ENCODE measurements around the gene TEX2. TPM values are rescaled to one million over a fixed set of nuclear protein-coding genes. Genes with fewer than 3 reads are reported as not detected.

The TEX2 gene
- total and polyA plus RNA-seq, 2 of the 13 experiments (the other 11 are each of a cell fraction or from before 2014, with no cell fraction given), result 21.4 to 37.7 TPM

DNA sequence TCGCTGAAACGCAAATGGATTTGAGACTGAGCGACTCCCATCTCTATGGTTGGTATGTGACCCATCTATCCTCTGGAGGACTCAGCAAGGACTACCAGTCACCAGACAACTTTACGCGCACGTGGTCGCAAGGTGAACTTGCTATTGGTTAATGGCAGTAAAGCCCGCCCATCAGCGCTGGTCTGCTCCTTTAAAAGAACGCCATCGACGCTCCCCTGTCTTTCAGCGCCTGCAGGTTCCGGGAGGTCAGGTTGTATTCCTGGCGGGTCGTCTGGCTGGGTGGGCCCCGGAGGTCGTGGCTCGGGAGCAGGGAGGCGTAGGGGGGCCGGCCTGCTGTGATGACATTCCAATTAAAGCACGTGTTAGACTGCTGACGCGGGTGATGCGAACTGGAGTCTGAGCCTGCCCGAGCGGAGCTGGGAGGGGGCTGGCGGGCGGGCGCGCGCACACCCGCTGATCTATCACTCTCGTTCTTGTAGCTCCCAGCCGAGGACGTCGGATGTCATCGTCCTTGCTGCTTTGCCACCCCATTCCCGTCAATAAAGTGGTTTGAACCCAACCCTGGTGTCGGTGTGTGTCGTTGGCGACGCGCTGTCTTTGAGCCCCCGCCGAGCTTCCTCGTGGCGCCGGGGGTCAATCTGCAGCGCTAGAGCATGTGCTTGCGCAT is 117.2 kb downstream of the TEX2 start (continued):
- no peak; the same call in 1 of the 2 replicates for TF ChIP-seq SRY (CRISPR knock-in tag; IDR thresholded peaks at IDR 0.05)
- TF ChIP-seq, protein P1, sequence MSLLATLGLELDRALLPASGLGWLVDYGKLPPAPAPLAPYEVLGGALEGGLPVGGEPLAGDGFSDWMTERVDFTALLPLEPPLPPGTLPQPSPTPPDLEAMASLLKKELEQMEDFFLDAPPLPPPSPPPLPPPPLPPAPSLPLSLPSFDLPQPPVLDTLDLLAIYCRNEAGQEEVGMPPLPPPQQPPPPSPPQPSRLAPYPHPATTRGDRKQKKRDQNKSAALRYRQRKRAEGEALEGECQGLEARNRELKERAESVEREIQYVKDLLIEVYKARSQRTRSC (CRISPR knock-in tag; IDR thresholded peaks at IDR 0.05; ENCODE audit: low read depth), result no peak
- no peak for TF ChIP-seq MAFK (conservative IDR thresholded peaks at IDR 0.05 in 1 of 2, IDR thresholded peaks at IDR 0.05 in 1 of 2; ENCODE audit: low read length in 2 of 2)
- TF ChIP-seq ZNF33A (CRISPR knock-in tag; IDR thresholded peaks at IDR 0.05; ENCODE audit: borderline replicate concordance), result peak; percentile 99; the same call in 1 of the 2 replicates
- no peak for TF ChIP-seq ZNF746 (CRISPR knock-in tag; IDR thresholded peaks at IDR 0.05)
- TF ChIP-seq, protein P2, sequence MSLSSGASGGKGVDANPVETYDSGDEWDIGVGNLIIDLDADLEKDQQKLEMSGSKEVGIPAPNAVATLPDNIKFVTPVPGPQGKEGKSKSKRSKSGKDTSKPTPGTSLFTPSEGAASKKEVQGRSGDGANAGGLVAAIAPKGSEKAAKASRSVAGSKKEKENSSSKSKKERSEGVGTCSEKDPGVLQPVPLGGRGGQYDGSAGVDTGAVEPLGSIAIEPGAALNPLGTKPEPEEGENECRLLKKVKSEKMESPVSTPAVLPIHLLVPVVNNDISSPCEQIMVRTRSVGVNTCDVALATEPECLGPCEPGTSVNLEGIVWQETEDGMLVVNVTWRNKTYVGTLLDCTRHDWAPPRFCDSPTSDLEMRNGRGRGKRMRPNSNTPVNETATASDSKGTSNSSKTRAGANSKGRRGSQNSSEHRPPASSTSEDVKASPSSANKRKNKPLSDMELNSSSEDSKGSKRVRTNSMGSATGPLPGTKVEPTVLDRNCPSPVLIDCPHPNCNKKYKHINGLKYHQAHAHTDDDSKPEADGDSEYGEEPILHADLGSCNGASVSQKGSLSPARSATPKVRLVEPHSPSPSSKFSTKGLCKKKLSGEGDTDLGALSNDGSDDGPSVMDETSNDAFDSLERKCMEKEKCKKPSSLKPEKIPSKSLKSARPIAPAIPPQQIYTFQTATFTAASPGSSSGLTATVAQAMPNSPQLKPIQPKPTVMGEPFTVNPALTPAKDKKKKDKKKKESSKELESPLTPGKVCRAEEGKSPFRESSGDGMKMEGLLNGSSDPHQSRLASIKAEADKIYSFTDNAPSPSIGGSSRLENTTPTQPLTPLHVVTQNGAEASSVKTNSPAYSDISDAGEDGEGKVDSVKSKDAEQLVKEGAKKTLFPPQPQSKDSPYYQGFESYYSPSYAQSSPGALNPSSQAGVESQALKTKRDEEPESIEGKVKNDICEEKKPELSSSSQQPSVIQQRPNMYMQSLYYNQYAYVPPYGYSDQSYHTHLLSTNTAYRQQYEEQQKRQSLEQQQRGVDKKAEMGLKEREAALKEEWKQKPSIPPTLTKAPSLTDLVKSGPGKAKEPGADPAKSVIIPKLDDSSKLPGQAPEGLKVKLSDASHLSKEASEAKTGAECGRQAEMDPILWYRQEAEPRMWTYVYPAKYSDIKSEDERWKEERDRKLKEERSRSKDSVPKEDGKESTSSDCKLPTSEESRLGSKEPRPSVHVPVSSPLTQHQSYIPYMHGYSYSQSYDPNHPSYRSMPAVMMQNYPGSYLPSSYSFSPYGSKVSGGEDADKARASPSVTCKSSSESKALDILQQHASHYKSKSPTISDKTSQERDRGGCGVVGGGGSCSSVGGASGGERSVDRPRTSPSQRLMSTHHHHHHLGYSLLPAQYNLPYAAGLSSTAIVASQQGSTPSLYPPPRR (CRISPR knock-in tag; IDR thresholded peaks at IDR 0.05; ENCODE audit: borderline replicate concordance), result peak; percentile 66; the same call in 1 of the 2 replicates
- TF ChIP-seq, protein P3, sequence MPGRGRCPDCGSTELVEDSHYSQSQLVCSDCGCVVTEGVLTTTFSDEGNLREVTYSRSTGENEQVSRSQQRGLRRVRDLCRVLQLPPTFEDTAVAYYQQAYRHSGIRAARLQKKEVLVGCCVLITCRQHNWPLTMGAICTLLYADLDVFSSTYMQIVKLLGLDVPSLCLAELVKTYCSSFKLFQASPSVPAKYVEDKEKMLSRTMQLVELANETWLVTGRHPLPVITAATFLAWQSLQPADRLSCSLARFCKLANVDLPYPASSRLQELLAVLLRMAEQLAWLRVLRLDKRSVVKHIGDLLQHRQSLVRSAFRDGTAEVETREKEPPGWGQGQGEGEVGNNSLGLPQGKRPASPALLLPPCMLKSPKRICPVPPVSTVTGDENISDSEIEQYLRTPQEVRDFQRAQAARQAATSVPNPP (CRISPR knock-in tag; IDR thresholded peaks at IDR 0.05), result peak; percentile 65; the same call in 1 of the 2 replicates
- TF ChIP-seq ZNF180 (CRISPR knock-in tag; IDR thresholded peaks at IDR 0.05; ENCODE audit: borderline replicate concordance, low read depth), result 0 out of 2 replicates have a peak, but pooled peaks have one; percentile 88
- peak; percentile 99 for TF ChIP-seq DNMT3B (CRISPR knock-in tag; conservative IDR thresholded peaks at IDR 0.05)
- TF ChIP-seq ZNF331 (CRISPR knock-in tag; IDR thresholded peaks at IDR 0.05), result peak; percentile 83
- TF ChIP-seq, protein P4, sequence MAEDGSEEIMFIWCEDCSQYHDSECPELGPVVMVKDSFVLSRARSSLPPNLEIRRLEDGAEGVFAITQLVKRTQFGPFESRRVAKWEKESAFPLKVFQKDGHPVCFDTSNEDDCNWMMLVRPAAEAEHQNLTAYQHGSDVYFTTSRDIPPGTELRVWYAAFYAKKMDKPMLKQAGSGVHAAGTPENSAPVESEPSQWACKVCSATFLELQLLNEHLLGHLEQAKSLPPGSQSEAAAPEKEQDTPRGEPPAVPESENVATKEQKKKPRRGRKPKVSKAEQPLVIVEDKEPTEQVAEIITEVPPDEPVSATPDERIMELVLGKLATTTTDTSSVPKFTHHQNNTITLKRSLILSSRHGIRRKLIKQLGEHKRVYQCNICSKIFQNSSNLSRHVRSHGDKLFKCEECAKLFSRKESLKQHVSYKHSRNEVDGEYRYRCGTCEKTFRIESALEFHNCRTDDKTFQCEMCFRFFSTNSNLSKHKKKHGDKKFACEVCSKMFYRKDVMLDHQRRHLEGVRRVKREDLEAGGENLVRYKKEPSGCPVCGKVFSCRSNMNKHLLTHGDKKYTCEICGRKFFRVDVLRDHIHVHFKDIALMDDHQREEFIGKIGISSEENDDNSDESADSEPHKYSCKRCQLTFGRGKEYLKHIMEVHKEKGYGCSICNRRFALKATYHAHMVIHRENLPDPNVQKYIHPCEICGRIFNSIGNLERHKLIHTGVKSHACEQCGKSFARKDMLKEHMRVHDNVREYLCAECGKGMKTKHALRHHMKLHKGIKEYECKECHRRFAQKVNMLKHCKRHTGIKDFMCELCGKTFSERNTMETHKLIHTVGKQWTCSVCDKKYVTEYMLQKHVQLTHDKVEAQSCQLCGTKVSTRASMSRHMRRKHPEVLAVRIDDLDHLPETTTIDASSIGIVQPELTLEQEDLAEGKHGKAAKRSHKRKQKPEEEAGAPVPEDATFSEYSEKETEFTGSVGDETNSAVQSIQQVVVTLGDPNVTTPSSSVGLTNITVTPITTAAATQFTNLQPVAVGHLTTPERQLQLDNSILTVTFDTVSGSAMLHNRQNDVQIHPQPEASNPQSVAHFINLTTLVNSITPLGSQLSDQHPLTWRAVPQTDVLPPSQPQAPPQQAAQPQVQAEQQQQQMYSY (CRISPR knock-in tag; IDR thresholded peaks at IDR 0.05), result no peak; the same call in 1 of the 2 replicates
- TF ChIP-seq TOE1 (CRISPR knock-in tag; IDR thresholded peaks at IDR 0.05), result no peak; the same call in 1 of the 2 replicates
- peak; percentile 99; the same call in 1 of the 2 replicates for TF ChIP-seq ZNF446 (CRISPR knock-in tag; IDR thresholded peaks at IDR 0.05)
- TF ChIP-seq NFE2L1 (CRISPR knock-in tag; IDR thresholded peaks at IDR 0.05; ENCODE audit: borderline replicate concordance), result no peak; the same call in 1 of the 2 replicates
- TF ChIP-seq TGIF2 (CRISPR knock-in tag; IDR thresholded peaks at IDR 0.05), result peak; percentile 98
- TF ChIP-seq, protein P5, sequence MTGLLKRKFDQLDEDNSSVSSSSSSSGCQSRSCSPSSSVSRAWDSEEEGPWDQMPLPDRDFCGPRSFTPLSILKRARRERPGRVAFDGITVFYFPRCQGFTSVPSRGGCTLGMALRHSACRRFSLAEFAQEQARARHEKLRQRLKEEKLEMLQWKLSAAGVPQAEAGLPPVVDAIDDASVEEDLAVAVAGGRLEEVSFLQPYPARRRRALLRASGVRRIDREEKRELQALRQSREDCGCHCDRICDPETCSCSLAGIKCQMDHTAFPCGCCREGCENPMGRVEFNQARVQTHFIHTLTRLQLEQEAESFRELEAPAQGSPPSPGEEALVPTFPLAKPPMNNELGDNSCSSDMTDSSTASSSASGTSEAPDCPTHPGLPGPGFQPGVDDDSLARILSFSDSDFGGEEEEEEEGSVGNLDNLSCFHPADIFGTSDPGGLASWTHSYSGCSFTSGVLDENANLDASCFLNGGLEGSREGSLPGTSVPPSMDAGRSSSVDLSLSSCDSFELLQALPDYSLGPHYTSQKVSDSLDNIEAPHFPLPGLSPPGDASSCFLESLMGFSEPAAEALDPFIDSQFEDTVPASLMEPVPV (CRISPR knock-in tag; IDR thresholded peaks at IDR 0.05), result peak; percentile 97

All from HepG2 (cell line).